HG03457 (cell line): Measurements from ENCODE around the gene IFITM5.
"Not testable (repeated sequence)": the region's sequence is repeated elsewhere in the genome, so short reads cannot be mapped to it uniquely, and the experiment has no call there.

Experiments used
- ATAC-seq: cut with Tn5 transposase; IDR thresholded peaks from one replicate; pipeline ENCODE4 v1.9.1; 2021; ENCODE audit warnings: moderate number of reproducible peaks; ENCODE audit not compliant: unreplicated experiment

The IFITM5 gene

DNA sequence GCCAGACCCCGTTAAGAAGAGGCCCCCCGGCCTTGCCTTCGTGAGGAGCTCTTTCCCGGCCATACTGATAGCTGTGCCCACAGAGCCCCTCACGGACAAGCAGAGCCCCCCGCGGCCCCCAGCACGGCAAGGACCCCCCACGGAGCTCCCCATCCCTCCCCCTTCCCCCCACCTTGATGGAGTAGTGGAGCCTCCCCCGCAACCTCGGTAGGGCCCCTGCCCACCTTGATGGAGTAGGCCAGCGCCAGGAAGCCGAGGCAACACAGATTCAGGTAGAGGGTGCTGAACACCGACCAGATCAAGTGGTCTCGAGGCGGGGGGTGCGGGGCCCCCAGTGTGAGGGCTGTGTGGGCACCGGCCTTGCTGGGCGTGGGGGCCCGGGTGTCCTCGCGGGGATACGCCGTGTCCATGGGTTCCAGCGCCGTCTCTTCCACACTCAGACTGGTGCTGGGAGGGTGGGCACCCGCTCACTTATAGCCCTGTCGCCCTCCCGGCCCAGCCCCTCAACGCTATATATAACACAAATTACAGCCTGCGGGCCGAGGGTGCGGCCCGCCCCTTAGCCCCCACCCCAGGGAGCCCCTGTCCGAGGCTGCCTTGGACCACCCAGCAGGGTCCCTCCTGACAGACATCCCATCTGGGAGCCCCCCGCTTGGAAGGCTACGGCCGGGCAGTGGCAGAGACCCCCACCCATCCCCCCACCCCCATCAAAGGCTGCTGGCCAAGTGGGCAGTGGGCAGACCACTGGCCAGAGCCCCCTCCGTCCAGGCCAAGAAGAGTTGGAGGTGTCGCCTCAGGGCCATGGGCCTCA lies at the start of gene IFITM5:
Gene IFITM5, minus strand, starts transcription at position 446 of the 811 bp plus-strand sequence. Its CDS starts 36 bp downstream, at position 410.
- ATAC-seq = no peak

GRCh38 chr11:346529-346928 lies 47.2 kb upstream of the IFITM5 start:
- ATAC-seq = no peak

GRCh38 chr11:344836-345578 lies 45.7 kb upstream of the IFITM5 start:
- ATAC-seq = no peak

- no peak for ATAC-seq
These were observed 43.0 kb upstream of the IFITM5 start for GRCh38 chr11:342328-342727.

GRCh38 chr11:340539-341512 lies 41.5 kb upstream of the IFITM5 start:
- no peak for ATAC-seq

GRCh38 chr11:339963-340362 lies 40.6 kb upstream of the IFITM5 start:
- ATAC-seq = no peak

DNA sequence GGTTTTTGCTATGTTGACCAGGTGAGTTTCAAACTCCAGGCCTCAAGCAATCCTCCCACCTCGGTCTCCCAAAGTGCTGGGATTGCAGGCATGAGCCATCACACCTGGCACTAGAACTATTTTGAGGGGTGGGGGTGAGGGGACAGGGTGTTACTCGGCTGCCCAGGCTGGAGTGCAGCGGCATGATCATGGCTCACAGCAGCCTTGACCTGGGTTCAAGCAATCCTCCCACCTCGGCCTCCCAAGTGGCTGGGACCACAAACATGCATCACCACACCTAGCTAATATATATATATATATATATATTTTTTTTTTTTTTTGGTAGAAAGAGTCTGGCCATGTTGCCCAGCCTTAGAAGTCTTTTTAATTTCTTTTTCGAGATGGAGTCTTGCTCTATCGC lies 38.4 kb upstream of the IFITM5 start:
- no peak for ATAC-seq

DNA sequence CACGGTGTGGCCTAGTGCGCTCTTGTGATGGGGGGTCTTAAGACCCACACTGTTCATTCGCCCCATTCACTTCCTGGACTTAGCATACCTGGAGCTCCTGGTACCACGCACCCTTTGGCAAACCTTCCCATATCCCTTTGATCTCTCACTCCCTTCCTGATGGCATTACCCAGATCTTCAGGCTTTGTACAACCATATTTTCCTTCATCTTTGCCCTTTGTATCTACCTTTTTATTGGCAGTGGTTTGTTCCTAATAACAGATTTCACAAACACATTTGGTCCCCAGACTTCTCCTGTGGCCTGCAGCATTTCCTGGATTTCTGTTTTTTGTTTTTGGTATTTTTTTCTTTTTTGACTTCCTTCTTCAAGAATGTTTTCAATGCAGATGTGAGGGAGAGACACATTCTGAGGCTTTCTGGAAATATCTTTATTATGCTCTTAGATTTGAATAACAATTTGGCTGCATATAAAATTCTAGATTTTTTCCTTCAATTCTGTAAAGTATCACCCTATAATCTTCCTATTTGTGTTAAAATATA lies 37.4 kb upstream of the IFITM5 start:
- ATAC-seq = no peak

- no peak for ATAC-seq
These were observed 36.7 kb upstream of the IFITM5 start for GRCh38 chr11:335779-336658.

GRCh38 chr11:334264-334994 lies 35.1 kb upstream of the IFITM5 start:
- ATAC-seq = no peak

- not testable (repeated sequence) for ATAC-seq
These were observed 34.4 kb upstream of the IFITM5 start for GRCh38 chr11:333616-334263.

GRCh38 chr11:332651-333480 lies 33.5 kb upstream of the IFITM5 start:
- ATAC-seq = no peak

- ATAC-seq = no peak
These were observed 32.2 kb upstream of the IFITM5 start for GRCh38 chr11:331358-332060.

GRCh38 chr11:330694-331357 lies 31.5 kb upstream of the IFITM5 start:
- ATAC-seq = no peak

DNA sequence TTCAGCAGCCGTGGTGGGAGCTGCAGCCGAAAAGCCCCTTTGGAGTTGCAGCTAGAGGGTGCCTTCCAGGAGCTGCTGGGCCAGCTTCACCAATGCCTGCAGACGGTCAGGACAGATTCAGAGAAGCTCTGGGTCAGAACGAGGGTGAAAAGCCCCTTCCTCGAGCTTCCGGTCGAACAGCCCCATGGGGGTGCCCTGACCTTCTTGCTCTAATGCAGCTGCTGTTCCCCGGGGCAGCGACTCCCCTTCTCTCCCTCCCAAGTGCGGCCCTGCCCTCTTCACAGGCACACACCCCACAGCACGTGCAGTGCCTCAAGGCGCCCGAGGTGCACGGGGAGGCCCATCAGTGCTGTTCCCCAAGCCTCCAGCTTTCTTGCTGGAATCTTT lies 31.0 kb upstream of the IFITM5 start:
- ATAC-seq = no peak

- ATAC-seq = no peak
These were observed 30.5 kb upstream of the IFITM5 start for GRCh38 chr11:329886-330253.
